ENCODE measurements around the gene ARHGEF40. TPM values are rescaled to one million over a fixed set of nuclear protein-coding genes. Genes with fewer than 3 reads are reported as not detected.
A peak's percentile ranks its signal among the peaks of the same experiment; 100 is the strongest.

The ARHGEF40 gene
- total RNA-seq, 1 experiment from 2014 or later = 3.6 TPM

- H3K36me3 Mint-ChIP-seq (ENCODE audit: insufficient read depth, unreplicated experiment) = peaks cover 12% of the 10 kb centered on the region
- no peak for TF ChIP-seq CTCF (IDR thresholded peaks at IDR 0.05; ENCODE audit: unreplicated experiment)
- POLR2A ChIA-PET = interaction anchor here (0.5 to 3.7 kb wide), 11 partner anchors 12 to 487 kb away, joined by 3 to 38 read pairs (median 5); partner anchors contain the start of genes METTL17 and RNASE8
- H3K9me3 Mint-ChIP-seq (ENCODE audit: unreplicated experiment) = no peaks in the 10 kb centered on the region
- BruUV-seq (replicated peaks) = no TSS peak
- peaks cover 26% of the 10 kb centered on the region for H3K4me1 Mint-ChIP-seq (ENCODE audit: insufficient read depth, unreplicated experiment)
- H3K27ac Mint-ChIP-seq (ENCODE audit: low read depth, unreplicated experiment) = peak overlapping the region; percentile 54
- peak overlapping the region; percentile 83 for H3K4me3 Mint-ChIP-seq (ENCODE audit: unreplicated experiment)
- DNase-seq (ENCODE audit: unreplicated experiment) = peak; percentile 64
- H3K27me3 Mint-ChIP-seq (ENCODE audit: insufficient read depth, unreplicated experiment) = no peaks in the 10 kb centered on the region
- intact Hi-C loops (cut with micrococcal nuclease) = loop anchor here (1.0 kb wide), 1 partner anchor 21 kb away; no protein-coding TSS in a partner anchor
- CTCF ChIA-PET = interaction anchor here (0.6 to 6.3 kb wide), 23 partner anchors 9 to 408 kb away, joined by 3 to 82 read pairs (median 4); no protein-coding TSS in a partner anchor
Observed at GRCh38 chr14:21071225-21072030, 1.3 kb downstream of the ARHGEF40 start.

- H3K4me1 Mint-ChIP-seq (ENCODE audit: insufficient read depth, unreplicated experiment) = peaks cover 26% of the 10 kb centered on the region
- intact Hi-C loops (cut with micrococcal nuclease) = no loop called here
- peak overlapping the region; percentile 83 for H3K4me3 Mint-ChIP-seq (ENCODE audit: unreplicated experiment)
- H3K9me3 Mint-ChIP-seq (ENCODE audit: unreplicated experiment) = no peaks in the 10 kb centered on the region
- CTCF ChIA-PET = interaction anchor here (0.8 to 6.3 kb wide), 13 partner anchors 17 to 144 kb away, joined by 3 to 82 read pairs (median 5); no protein-coding TSS in a partner anchor
- no peak overlapping the region for H3K27ac Mint-ChIP-seq (ENCODE audit: low read depth, unreplicated experiment)
- POLR2A ChIA-PET = interaction anchor here (0.5 to 3.7 kb wide), 6 partner anchors 10 to 486 kb away, joined by 3 to 38 read pairs (median 4); no protein-coding TSS in a partner anchor
- H3K27me3 Mint-ChIP-seq (ENCODE audit: insufficient read depth, unreplicated experiment) = no peaks in the 10 kb centered on the region
- no TSS peak for BruUV-seq (replicated peaks)
- DNase-seq (ENCODE audit: unreplicated experiment) = peak; percentile 36
- H3K36me3 Mint-ChIP-seq (ENCODE audit: insufficient read depth, unreplicated experiment) = peaks cover 12% of the 10 kb centered on the region
- TF ChIP-seq CTCF (IDR thresholded peaks at IDR 0.05; ENCODE audit: unreplicated experiment) = no peak
Observed at GRCh38 chr14:21072031-21072473, 1.9 kb downstream of the ARHGEF40 start.

- TF ChIP-seq CTCF (IDR thresholded peaks at IDR 0.05; ENCODE audit: unreplicated experiment) = no peak
- no peaks in the 10 kb centered on the region for H3K9me3 Mint-ChIP-seq (ENCODE audit: unreplicated experiment)
- no peaks in the 10 kb centered on the region for H3K27me3 Mint-ChIP-seq (ENCODE audit: insufficient read depth, unreplicated experiment)
- H3K4me3 Mint-ChIP-seq (ENCODE audit: unreplicated experiment) = no peak overlapping the region
- DNase-seq (ENCODE audit: unreplicated experiment) = no peak
- ChIA-PET POLR2A (interaction anchor here (0.6 to 3.7 kb wide), 5 partner anchors 11 to 87 kb away, joined by 3 to 38 read pairs (median 4); no protein-coding TSS in a partner anchor), CTCF (interaction anchor here (1.5 to 6.3 kb wide), 5 partner anchors 16 to 43 kb away, joined by 4 to 82 read pairs (median 28); no protein-coding TSS in a partner anchor)
- intact Hi-C loops (cut with micrococcal nuclease) = no loop called here
- BruUV-seq (replicated peaks) = no TSS peak
- H3K27ac Mint-ChIP-seq (ENCODE audit: low read depth, unreplicated experiment) = no peak overlapping the region
- H3K36me3 Mint-ChIP-seq (ENCODE audit: insufficient read depth, unreplicated experiment) = peaks cover 12% of the 10 kb centered on the region
- H3K4me1 Mint-ChIP-seq (ENCODE audit: insufficient read depth, unreplicated experiment) = peaks cover 26% of the 10 kb centered on the region
Observed at GRCh38 chr14:21072781-21073339, 2.8 kb downstream of the ARHGEF40 start.

- CTCF ChIA-PET = interaction anchor here (1.3 to 6.3 kb wide), 3 partner anchors 20 to 31 kb away, joined by 3 to 82 read pairs (median 77); no protein-coding TSS in a partner anchor
- intact Hi-C loops (cut with micrococcal nuclease) = no loop called here
Observed at GRCh38 chr14:21073921-21074320, 3.8 kb downstream of the ARHGEF40 start.

More at GRCh38 chr14:21073921-21074320, 3.8 kb downstream of the ARHGEF40 start:
- TF ChIP-seq CTCF (IDR thresholded peaks at IDR 0.05; ENCODE audit: unreplicated experiment) = no peak
- Mint-ChIP-seq H3K36me3 (ENCODE audit: insufficient read depth, unreplicated experiment) (peaks cover 12% of the 10 kb centered on the region), H3K27ac (ENCODE audit: low read depth, unreplicated experiment) (no peak overlapping the region), H3K9me3 (ENCODE audit: unreplicated experiment) (no peaks in the 10 kb centered on the region), H3K4me1 (ENCODE audit: insufficient read depth, unreplicated experiment) (peaks cover 20% of the 10 kb centered on the region), H3K27me3 (ENCODE audit: insufficient read depth, unreplicated experiment) (no peaks in the 10 kb centered on the region), H3K4me3 (ENCODE audit: unreplicated experiment) (no peak overlapping the region)
- BruUV-seq (replicated peaks) = no TSS peak
- DNase-seq (ENCODE audit: unreplicated experiment) = no peak
- POLR2A ChIA-PET = no interaction called here

Data from MCF 10A (cell line).